HG02870 (cell line): Measurements from ENCODE around the gene SKAP1.

Experiments used
- ATAC-seq: cut with Tn5 transposase; IDR thresholded peaks from one replicate; pipeline ENCODE4 v1.9.1; 2021; ENCODE audit warnings: mild to moderate bottlenecking, moderate library complexity; ENCODE audit not compliant: unreplicated experiment

Gene SKAP1

GRCh38 chr17:48181653-48182052 lies 248.4 kb downstream of the SKAP1 start:
- no peak for ATAC-seq

- no peak for ATAC-seq
These were observed 249.0 kb downstream of the SKAP1 start for GRCh38 chr17:48180842-48181629.

GRCh38 chr17:48179071-48179945 lies 250.7 kb downstream of the SKAP1 start:
- ATAC-seq: no peak

GRCh38 chr17:48178317-48178716 lies 251.7 kb downstream of the SKAP1 start:
- no peak for ATAC-seq

- no peak for ATAC-seq
These were observed 252.2 kb downstream of the SKAP1 start for GRCh38 chr17:48177816-48178215.

- no peak for ATAC-seq
These were observed 253.6 kb downstream of the SKAP1 start for GRCh38 chr17:48176471-48176855.

GRCh38 chr17:48175692-48176470 lies 254.1 kb downstream of the SKAP1 start:
- ATAC-seq: no peak

- ATAC-seq: no peak
These were observed 255.0 kb downstream of the SKAP1 start for GRCh38 chr17:48174833-48175523.

GRCh38 chr17:48173191-48173984 lies 256.6 kb downstream of the SKAP1 start:
- no peak for ATAC-seq

GRCh38 chr17:48169926-48170325 lies 260.1 kb downstream of the SKAP1 start:
- no peak for ATAC-seq

GRCh38 chr17:48163809-48164208 lies 266.2 kb downstream of the SKAP1 start:
- ATAC-seq: no peak

GRCh38 chr17:48162946-48163506 lies 267.0 kb downstream of the SKAP1 start:
- ATAC-seq: no peak

- no peak for ATAC-seq
These were observed 267.6 kb downstream of the SKAP1 start for GRCh38 chr17:48162306-48162934.

GRCh38 chr17:48161127-48161905 lies 268.7 kb downstream of the SKAP1 start:
- ATAC-seq: no peak

- no peak for ATAC-seq
These were observed 269.6 kb downstream of the SKAP1 start for GRCh38 chr17:48160177-48161081.

GRCh38 chr17:48159232-48159631 lies 270.8 kb downstream of the SKAP1 start:
- ATAC-seq: no peak

- no peak for ATAC-seq
These were observed 274.0 kb downstream of the SKAP1 start for GRCh38 chr17:48155889-48156611.
